Measurements from ENCODE around the gene CNKSR3. TPM values are rescaled to one million over a fixed set of nuclear protein-coding genes. Genes with fewer than 3 reads are reported as not detected.

The CNKSR3 gene
- total RNA-seq, 1 experiment from 2014 or later = 6.7 TPM

DNA sequence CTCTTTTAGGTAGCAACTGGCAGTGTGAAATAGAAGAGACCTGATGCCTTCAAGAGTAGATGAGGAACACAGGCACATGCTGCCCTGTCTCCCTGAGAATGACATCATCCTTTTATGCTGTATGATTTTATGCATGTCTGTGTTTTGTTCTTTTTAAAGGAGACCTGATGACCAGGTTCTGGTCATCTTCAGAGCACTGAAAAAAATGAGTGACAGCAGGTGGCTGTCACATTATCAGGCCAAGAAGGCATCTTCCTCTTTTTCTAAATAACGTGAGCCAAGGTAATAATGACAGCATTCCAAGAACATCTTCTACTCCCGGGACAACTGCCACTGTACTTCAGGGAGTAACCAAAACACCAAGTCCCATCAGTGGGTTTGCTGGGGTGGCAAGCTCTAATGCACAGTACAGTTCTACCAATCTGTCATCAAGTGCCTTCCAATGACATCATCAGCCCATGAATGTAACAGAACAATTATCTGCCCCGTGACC, 28.9 kb downstream of the CNKSR3 start:
- no peak for DNase-seq (ENCODE audit: low read depth)

DNA sequence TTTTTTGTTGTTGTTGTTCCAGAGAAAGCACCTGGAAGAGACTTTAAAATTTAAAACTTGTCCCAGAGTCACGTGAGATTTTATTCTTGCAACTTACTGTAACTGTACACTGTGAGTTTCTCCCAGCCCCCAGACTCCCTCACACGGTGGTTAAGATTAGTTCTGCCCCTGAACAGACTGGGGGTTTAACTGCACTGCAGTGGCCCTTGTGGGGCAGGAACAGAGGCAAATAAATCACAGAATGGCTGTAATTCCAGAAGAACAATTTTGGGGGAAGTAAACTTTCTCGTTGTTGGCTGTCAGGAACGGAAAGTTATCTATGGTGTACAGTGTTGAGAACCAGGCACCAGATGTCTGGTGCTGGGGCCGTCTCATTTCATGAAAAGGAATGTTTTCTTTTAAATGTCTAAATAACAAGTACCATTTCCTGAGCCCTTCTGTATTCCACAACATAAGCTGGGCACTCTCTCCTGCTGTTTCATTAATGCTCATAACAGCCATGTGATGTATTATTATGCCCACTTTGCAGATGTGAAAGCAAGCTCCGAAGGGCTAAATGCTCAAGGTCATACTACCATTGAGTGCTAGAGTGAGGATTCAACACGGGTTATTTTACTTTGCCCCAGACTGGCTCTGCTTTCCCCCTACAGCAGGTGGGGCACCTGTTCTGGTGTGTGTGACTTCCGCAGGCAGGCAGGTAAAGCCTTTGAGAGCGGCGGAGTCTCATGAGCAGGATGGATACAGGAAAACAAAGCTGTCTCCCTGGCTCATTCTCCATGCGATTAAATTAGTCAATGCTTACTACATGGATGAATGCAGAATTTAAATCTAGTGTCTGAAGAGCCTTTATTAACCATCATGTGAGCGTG, 30.5 kb downstream of the CNKSR3 start:
- no peak for DNase-seq (ENCODE audit: low read depth)

DNA sequence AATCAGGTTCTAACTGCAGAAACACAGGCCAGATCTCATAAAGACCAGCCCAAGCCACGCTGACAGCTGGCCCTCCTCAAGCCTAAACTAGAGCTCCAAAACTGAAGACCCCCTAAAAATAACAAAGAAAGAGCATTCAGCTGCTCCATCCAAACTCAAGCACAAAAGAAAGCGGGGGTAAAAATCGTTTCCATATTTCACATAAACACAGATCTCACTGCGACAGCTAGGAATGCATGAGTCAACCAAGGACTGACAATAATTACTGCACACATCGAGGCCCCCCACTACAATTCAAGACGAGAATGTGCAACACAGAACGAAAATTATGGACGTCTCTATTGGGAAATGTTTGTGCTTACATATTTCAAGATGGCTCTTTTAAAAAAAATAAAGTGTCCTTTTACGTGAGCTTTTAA, 31.1 kb downstream of the CNKSR3 start:
- DNase-seq (ENCODE audit: low read depth) = peak; percentile 53

DNA sequence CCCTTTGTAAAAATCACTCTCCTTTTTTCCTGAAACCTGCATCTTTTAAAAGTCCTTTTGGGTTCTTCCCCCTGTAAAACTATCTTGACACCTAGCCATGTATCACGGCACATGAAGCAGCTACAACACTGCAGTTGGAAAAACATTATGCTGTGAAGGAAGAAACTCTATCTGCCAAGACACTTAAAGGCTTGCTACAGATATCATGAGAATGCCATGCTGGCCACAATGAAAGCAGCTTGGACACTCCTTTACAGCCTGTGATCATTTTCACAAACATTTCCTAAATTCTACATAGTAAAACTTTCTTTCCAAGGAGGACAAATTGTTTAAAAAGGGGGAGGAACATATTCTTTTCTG, 31.8 kb downstream of the CNKSR3 start:
- DNase-seq (ENCODE audit: low read depth) = no peak

DNA sequence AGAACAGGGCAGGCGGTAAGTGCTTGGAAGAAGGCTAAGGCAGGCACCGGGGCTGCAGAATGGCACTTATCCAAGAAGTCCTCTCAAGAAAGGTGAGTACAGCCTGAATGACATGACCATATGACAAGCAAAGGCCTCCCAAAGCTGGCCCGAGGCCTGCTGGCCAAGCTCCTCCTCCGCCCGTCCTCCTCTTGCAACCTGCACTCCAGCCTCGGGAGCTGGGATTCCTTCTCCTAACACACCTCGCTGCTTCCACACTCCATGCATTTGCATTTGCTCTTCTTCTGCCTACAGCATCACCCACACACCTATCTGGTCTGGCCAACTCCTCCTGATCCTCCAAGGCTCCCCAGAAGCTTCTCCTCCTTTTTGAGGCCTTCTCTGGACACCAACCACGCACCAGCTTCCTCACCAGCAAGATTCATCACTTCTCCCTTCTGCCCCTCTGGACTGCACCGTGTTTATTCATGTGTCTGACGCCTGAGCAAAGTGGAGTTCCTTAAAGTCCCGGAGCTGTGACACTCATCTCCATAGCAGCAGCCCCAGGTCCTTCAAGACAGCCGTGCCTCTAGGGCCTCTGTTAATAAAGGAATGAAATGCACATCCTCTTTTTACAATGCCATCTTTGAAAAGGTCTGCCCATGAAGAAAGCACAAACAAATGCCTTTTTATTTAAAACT, 32.3 kb downstream of the CNKSR3 start:
- no peak for DNase-seq (ENCODE audit: low read depth)

DNA sequence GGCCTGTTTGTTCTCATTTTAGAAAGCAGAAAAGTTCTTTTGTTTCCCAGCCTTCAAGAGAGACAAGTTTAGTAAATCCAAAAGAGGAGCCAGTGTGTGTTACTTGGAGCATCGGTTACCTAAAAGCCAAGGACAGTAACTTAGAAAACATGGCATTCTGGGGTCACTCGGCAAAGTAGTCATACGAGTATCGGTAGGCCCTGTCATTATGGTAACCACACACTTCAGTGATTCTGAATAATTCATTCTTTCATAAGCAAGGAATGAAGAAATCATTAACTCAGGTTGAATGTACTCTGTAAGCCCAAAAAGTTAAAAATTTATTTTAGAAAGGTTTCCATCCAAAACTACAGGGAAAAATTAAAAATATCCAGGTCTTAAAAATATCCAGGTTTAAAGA, 34.0 kb downstream of the CNKSR3 start:
- no peak for DNase-seq (ENCODE audit: low read depth)

DNA sequence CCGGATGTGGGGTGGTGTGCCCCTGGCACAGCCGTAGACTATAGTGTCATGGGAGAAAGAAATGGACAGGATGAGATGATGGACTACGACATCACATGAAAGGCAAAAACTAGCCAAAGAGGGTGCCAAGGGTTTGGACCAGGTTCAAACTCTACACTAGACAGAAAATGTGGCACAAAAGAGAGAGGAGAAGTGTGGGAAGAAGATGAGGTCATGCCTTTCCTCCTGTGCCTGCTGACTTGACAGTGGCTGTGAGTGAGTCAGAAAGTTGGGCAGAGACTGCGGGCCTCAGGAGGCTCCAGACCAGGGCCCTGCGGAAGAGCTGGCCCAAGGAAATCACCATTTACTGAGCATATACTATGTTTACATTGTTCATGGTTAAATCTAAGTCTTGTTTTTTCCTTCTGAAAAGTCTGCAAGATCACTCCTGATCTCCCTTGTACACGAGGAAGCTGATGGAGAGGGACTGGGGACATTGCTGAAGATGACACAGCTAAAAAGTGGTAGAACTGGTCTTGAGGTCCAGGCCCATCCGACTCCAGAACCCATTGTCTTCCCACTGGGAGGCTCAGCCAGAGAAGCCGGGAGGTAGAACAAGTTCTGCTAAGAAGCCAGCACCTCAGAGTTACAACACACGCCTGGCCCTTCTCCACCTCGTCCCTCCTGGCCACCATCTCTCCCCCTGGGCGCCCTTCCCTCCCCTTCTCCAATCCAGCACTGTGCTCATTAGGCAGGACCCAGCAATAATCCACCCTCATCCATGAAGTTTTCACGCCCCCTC, 35.6 kb downstream of the CNKSR3 start:
- DNase-seq (ENCODE audit: low read depth) = peak; percentile 89

DNA sequence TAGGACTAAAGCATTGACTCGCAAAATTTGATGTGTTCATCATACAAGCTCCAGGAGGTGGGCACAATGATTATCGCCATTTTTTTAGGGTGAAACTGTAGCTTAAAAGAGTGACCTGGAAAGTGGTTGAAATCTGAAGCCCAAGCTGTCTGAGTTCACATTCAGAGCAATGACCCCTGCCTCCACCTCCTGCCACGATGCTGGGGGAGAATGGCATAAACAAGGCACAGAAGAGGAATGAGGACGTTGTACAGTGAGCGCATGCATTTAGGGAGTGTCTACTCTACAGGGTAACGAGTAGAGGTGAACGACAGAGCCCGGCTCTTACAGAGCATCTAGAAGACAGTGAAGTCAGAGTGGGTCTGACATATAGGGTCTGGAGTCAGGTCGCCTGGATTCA, 37.2 kb downstream of the CNKSR3 start:
- no peak for DNase-seq (ENCODE audit: low read depth)

DNA sequence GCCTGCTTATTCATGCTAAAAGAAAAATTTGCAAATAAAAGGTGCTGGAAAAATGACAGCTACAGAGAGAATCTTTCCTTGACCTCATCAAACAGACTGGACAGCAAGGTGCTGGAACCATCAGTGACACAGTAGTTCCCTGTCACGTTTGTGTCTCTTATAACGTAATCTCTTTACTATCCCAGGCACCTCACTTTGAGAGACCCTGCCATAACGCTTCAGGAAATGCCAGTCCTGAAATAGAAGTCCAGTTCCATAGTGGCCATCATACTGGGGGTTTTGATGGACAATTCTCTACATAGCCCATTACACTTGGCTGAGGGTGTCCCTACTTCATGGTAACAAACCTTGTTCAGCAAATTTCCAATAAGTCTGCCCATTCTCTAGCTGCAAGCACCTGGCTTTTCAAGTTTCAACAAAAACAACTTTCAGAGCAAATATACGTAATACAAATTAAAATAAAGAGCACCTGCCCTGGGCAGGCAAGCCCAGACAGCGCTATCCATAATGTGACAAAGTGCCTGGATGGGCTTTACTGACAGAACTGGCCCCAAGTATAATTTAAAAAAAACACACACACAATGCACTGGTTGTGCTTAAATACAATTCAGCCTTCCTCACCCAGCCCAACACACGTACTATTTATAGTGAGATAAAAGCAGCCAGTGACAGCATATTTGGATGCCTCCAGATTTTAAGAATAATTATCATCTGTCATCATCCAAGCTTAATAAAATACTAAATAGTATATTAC, 38.7 kb downstream of the CNKSR3 start:
- DNase-seq (ENCODE audit: low read depth) = no peak

DNA sequence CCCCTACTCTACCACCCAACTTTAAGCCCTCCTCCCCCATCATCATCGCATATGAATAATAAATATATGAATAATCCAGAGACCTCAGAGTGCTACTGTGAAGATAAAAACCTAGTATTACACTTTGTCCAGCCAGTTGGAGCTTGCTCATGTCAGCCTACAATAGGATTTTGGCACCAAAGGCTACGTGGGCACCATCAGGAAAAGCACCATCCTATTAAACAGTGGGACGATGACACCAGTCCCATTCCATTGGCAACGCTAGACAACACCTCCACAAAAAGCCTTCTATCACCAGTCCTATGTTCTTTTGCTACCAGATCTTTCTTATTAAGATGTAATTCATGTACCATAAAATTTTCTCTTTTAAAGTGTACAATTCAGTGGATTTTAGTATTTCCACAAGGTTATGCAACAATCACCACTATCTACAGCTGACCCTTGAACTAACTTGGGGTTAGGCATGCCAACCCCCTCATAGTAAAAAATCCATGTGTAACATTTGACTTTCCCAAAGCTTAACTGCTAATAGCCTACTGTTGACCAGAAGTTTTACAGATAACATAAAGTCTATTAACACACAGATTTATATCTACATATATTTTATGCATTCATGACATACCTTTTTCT, 41.1 kb downstream of the CNKSR3 start:
- no peak for DNase-seq (ENCODE audit: low read depth)

DNA sequence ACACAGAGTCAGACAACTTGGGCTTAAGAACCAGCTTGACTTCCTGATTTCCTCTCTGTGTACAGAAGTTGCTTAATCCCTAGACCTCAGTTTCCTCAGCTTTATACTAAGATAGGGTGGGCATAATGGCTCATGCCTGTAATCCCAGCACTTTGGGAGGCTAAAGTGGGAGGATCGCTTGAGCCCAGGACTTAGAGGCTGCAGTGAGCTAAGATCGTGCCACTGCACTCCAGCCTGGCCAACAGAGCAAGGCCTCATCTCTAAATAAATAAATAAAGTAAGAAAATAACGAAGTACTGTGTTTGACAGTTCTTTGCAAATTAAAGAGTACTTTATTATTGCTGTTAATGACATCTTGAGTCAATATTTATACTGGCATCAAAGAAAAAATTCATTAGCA, 41.7 kb downstream of the CNKSR3 start:
- DNase-seq (ENCODE audit: low read depth) = no peak

DNA sequence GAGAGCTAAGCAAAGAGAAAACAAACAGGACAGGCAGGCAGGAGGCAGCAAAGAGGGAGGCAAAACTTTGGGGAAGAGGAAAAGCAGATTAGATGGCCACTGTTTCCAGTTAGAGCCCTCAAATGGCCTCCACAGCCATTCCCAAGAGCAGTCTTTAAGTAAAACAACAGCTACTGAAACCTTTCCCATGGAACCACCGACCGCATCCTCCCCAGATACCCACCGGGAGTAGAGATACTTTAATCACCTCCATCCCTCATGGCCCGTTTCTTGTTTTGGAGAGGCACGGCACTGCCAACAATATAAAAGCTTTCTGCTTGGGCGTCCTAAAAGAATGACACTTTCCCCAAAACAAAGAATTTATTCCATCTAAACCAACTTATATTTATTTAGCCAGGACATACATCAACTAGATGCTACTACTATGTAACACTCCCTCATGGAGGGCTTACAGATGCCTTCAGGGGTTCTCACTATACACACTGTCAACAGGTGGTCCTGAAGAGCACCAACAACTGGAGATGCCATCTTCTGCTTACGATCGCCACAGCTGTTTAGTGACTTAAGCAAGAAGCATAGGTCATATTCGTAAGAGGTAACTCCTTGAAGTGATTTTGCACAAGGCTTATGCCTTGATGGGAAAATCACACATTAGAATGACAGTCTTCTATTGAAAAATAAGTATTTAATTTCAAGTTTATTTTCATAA, 43.4 kb downstream of the CNKSR3 start:
- no peak for DNase-seq (ENCODE audit: low read depth)

DNA sequence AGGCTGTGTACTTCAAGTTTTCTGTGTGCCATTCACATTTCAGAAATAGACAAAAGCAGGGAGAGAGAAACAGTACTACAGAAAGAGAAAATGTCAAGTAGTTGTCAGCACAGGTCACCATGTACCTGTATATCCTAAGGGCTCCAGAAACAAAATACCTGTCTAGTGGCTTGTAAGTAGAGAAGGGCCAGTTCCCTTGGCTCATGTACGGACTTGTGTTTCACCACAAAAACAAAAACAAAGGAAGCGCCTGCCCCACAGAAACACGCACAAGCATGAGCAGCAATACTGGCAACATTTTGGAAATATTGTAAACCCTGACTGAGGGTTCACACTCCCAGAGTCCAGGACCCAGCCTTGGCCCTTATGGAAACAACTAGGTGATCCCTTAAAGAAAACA, 44.3 kb downstream of the CNKSR3 start:
- no peak for DNase-seq (ENCODE audit: low read depth)

DNA sequence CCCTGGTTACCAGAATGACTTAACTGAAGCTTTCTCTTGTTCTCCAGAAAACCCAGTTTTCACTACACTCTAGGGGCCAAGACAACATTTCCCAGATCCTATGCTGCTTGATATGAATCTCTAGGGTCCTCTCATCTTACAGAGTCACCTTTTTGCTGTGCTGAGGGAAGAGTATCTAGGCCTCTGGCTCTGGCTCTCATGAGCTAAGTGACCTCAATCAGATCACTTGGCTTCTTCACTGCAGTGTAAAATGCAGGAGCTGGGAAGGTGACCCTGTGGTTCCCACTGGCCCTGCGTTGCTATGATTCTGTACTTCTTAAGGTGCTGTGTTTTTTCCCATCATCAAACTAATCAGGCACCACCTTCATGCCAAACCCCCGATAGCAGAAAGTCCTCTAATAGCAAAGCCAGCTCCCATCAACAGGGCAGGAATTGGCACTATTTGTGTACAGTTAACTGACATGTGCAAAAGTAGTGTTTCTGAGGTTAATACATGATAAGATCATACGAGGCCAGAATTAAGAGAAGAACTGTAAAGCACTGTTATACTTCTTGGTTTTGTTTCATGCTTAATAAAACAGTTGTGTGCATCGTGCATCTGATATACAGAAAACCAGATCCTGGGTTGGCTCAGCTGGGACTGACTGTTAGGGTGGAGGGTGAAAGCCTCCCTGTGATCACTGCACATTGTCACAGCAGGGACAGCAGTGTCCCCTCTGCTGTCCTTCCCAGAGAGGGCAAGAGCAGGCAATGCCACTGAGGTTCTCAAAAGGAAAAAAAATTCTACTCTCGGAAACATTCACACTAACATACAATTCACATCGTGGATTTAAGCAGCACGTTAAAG, 46.7 kb downstream of the CNKSR3 start:
- DNase-seq (ENCODE audit: low read depth) = no peak

DNA sequence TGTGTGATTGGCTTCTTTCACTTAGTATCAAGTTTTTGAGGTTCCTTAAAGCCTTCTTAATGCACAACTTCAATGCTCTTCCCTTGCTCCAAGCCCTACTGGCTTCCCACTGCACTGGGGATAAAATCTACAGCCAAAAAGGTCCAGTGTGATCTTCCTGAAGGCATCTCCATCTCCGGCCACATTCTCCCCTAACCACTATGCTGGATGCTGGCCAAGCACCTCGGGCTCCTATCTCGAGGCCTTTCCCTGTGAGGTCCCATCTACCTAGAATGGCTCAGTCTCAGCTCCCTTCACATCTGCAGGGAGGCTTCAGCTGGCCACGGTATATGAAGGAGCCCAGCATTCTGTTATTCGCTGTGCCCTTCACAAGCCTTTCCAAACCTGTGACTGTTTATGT, 48.1 kb downstream of the CNKSR3 start:
- no peak for DNase-seq (ENCODE audit: low read depth)

DNA sequence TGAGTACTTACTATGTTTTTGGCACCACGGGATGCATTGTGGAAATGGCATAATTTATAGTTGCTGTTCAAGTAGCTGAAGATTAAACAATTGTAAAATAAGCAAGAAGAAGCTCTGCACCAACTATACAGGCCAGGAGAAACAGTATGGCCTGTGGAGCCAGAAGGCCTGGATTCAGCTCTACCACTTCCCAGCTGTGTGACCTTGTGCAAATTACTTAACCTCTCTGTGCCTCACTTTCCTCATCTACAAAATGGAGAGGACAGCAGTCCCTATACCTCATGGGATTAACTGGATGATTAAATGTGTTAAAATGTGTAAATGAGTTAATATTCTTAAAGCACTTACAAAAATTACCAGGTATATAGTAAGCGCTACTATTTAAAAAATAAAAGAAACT, 49.1 kb downstream of the CNKSR3 start:
- no peak for DNase-seq (ENCODE audit: low read depth)

DNA sequence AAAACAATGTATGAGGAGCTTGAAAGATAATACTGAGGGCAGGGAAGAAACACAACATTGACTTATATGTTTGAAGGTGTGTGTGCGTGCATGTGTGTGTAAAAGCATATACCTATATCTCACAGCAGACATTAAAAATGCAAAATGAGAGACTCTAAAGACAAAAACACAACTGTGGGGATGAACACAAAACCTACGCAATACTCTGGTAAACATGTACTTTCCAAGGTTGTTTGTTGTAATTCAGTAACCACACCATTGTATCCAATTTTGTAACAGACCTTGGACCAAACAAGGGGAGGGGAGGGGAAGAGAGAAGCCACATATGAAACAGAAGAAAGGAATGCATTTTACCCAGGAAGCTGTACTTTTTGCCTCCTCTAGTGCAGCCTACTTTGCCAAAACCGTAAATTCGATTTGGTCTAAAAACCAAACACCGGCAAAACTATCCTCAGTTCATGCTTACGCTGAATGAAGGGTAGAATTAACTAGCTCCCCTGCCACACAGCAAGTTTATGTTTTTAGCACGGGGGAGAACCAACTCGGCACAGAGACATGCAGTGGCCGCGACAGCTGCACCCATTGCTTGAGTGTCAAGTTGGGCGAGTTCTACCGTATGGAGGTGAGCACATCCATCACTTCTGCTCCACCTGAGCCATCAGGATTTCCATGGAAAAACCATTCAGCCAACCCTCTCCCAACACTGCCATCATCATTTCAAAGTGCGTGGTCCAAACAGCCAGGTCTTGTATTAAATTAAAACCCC, 50.0 kb downstream of the CNKSR3 start:
- peak; percentile 37 for DNase-seq (ENCODE audit: low read depth)

DNA sequence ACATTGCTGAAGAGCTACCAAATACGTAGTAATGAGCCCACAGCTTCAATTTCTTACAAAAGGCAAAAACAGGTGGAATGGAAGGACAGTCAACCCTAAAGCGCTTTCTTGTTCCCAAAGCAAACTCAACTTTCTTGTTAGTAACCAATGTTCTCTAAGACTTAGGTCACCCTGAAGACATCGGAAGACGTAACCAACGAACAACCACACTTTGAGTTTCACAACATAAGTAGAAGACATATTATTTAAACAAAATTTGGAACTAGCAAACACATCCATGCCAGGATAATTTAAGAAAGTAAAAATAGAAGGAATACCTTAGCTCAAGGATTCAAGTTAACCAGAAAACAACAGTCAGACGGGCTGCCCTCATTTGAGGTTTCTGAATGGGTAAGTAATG, 51.0 kb downstream of the CNKSR3 start:
- no peak for DNase-seq (ENCODE audit: low read depth)
